Measurements from ENCODE around the gene ZBTB20. TPM values are rescaled to one million over a fixed set of nuclear protein-coding genes. Genes with fewer than 3 reads are reported as not detected.

Gene ZBTB20
- polyA plus RNA-seq, 1 donor from 2014 or later, result 4.8 TPM

DNA sequence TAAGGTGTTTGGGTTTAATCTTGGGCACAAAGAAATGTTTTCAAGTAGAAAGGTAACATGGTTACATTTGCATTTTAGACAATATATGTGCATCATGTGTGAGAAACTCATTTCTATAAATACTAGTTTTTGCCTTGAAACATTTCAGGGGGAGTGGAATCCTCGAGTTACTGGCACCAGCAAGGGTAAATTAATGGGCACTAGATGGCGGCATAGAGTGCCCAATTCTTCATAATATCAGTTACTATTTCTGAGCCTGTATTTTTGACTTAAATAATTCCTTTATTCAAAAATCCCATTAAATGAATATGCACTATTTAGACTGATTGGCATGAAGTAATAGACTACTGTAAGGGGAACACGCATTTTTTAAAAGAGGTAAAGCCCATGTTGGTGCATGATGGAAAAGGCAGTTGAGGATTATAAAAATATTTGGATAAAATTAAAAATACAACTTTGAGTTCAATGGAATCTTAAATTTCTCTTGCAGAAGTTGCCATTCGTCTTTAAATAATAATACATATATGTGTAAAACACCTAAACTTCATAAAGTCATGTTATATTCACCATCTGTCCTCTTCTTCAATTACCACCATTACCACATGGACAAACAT is 106.3 kb downstream of the ZBTB20 start:
- Histone ChIP-seq H3K27ac (ENCODE audit: low read length) (no peak overlapping the region), H3K9me3 (ENCODE audit: low read length) (no peaks in the 10 kb centered on the region), H4K20me1 (ENCODE audit: insufficient read depth) (no peaks in the 10 kb centered on the region), H3K4me2 (ENCODE audit: low read length) (no peak overlapping the region), H3K79me2 (replicated peaks; ENCODE audit: insufficient read depth, low read length) (no peaks in the 10 kb centered on the region), H3K9ac (ENCODE audit: low read length) (no peak overlapping the region), H2AFZ (ENCODE audit: low read depth, low read length) (no peak overlapping the region), H3K36me3 (ENCODE audit: insufficient read depth, low read length) (no peaks in the 10 kb centered on the region), H3K27me3 (ENCODE audit: insufficient read depth, low read depth, low read length) (no peaks in the 10 kb centered on the region), H3K9me2 (ENCODE audit: insufficient read depth, low read length) (no peaks in the 10 kb centered on the region), H3F3A (ENCODE audit: insufficient read depth, low read length, poor library complexity, severe bottlenecking) (no peaks in the 10 kb centered on the region), H3K4me3 (ENCODE audit: low read length) (no peak overlapping the region)
- peak; percentile 46 for TF ChIP-seq CTCF (IDR thresholded peaks at IDR 0.05; ENCODE audit: poor library complexity, severe bottlenecking)
- TF ChIP-seq MXI1 (conservative IDR thresholded peaks at IDR 0.05; ENCODE audit: poor library complexity, severe bottlenecking), result no peak

GRCh38 chr3:115040246-115040645 is 106.8 kb downstream of the ZBTB20 start:
- Histone ChIP-seq H4K20me1 (ENCODE audit: insufficient read depth) (no peaks in the 10 kb centered on the region), H3K9ac (ENCODE audit: low read length) (no peak overlapping the region), H3K9me3 (ENCODE audit: low read length) (no peaks in the 10 kb centered on the region), H2AFZ (ENCODE audit: low read depth, low read length) (no peak overlapping the region), H3K27me3 (ENCODE audit: insufficient read depth, low read depth, low read length) (no peaks in the 10 kb centered on the region), H3F3A (ENCODE audit: insufficient read depth, low read length, poor library complexity, severe bottlenecking) (no peaks in the 10 kb centered on the region), H3K27ac (ENCODE audit: low read length) (no peak overlapping the region), H3K9me2 (ENCODE audit: insufficient read depth, low read length) (no peaks in the 10 kb centered on the region), H3K4me3 (ENCODE audit: low read length) (no peak overlapping the region), H3K79me2 (replicated peaks; ENCODE audit: insufficient read depth, low read length) (no peaks in the 10 kb centered on the region), H3K4me2 (ENCODE audit: low read length) (no peak overlapping the region), H3K36me3 (ENCODE audit: insufficient read depth, low read length) (no peaks in the 10 kb centered on the region)
- TF ChIP-seq POLR2AphosphoS5 (IDR thresholded peaks at IDR 0.05) (no peak), SMC3 (conservative IDR thresholded peaks at IDR 0.05; ENCODE audit: poor library complexity) (no peak), MXI1 (conservative IDR thresholded peaks at IDR 0.05; ENCODE audit: poor library complexity, severe bottlenecking) (no peak), CTCF (IDR thresholded peaks at IDR 0.05; ENCODE audit: poor library complexity, severe bottlenecking) (no peak), EP300 (conservative IDR thresholded peaks at IDR 0.05; ENCODE audit: poor library complexity, severe bottlenecking) (no peak), EZH2 (IDR thresholded peaks at IDR 0.05; ENCODE audit: borderline replicate concordance, insufficient read depth, low read length, poor library complexity, severe bottlenecking) (no peak), RAD21 (conservative IDR thresholded peaks at IDR 0.05) (no peak), REST (IDR thresholded peaks at IDR 0.05; ENCODE audit: borderline replicate concordance) (no peak), TAF1 (IDR thresholded peaks at IDR 0.05; ENCODE audit: low read depth) (no peak)

All from neural cell (in vitro differentiated cells).